ENCODE data around the gene PSMG3.

The PSMG3 gene

DNA sequence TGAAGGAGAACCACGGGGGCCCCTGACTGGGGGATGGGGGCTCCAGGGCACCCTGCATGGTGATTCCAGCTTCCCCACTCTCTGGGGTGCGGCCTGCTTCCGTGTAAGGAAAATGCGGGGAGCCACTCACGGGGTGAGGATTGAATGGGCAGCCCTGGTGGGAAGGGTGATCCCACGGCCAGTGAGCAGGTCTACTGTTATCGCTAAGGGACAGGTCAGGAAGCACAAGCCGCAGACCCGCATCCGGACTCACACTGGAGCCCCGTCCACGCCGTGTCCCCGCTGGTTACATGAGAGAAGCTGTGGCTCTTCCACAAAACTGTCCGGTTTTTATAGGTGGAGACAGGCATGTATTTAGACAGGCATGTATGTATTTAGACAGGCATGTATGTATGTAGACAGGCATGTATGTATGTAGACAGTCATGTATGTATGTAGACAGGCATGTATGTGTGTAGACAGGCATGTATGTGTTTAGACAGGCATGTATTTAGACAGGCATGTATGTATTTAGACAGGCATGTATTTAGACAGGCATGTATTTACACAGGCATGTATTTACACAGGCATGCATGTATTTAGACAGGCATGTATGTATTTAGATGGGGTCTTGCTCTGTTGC, 5.7 kb downstream of the PSMG3 start:
- no peak overlapping the region for H3K4me3 ChIP-seq (ENCODE audit: control insufficient read depth, low read depth, low read length)
- TF ChIP-seq CTCF (conservative IDR thresholded peaks at IDR 0.05; ENCODE audit: control insufficient read depth, insufficient read depth, low read depth, low read length): no peak
- DNase-seq (ENCODE audit: low read depth): no peak

DNA sequence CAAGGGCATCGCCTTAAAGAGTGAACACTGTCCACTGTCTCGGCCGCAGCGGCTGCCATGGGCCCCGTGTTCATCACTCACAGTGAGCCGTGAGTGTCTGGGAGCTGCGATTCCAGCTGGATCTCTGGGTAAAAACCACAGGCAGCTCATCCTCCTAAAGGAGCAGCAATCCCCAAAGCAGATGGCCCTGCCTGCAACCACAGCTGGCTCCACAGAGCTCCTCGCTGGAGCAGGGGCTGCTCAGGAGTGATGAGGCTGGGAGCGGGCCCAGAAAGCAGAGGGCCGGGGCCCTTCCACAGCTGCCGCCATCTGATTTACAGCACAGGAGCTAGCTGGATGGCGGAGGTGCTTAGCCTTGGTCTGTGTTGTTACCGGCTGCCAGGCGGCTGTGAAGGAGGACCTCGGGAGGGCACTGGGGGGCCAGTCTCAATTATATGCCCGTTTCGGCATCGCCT, 7.2 kb downstream of the PSMG3 start:
- no peak overlapping the region for H3K4me3 ChIP-seq (ENCODE audit: control insufficient read depth, low read depth, low read length)
- no peak for DNase-seq (ENCODE audit: low read depth)
- no peak for TF ChIP-seq CTCF (conservative IDR thresholded peaks at IDR 0.05; ENCODE audit: control insufficient read depth, insufficient read depth, low read depth, low read length)

GRCh38 chr7:1562116-1562515, 7.7 kb downstream of the PSMG3 start:
- DNase-seq (ENCODE audit: low read depth): no peak
- TF ChIP-seq CTCF (conservative IDR thresholded peaks at IDR 0.05; ENCODE audit: control insufficient read depth, insufficient read depth, low read depth, low read length): no peak
- H3K4me3 ChIP-seq (ENCODE audit: control insufficient read depth, low read depth, low read length): no peak overlapping the region

DNA sequence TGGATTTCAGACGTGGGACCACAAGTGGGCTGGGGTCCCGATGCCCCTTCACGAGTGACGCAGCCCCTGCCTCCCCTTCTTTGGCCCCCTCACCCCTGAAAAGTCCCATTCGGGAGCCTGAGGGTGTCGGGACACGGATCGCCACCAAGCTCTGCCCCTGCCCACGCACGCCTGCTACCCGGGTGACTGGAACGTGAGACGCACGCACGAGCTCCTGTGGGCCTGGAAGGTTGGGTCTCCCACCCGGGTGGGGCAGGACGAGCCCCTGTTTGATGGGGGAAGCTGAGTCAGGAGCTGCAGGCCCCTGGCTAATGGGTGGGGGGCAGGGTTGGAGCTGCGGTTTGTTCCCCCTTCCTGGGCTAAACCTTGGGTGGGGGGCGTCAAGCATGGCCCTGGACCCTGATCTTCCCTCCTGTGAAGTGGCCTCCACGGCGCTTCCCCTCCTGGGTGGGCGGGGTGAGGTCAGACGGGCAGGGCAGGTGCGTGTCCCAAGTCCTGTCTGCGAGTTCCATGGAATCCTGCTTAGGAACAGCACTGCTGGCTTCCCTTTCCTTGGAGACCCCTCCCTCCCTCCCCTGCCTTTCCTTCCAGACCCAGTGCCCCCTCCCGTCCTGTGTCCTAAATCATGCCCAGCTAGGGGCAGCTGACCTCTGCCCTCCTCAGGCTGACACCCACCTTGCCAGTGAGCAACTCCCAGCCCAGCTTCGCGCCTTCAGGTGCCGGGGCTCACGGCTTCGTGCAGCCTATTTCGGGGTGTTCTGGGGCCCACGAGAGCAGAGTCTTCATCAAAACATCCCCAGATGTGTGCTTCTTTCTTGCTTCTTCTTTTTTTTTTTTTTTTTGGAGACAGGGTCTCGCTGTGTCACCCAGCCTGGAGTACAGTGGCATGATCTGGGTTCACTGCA, 8.5 kb downstream of the PSMG3 start:
- no peak overlapping the region for H3K4me3 ChIP-seq (ENCODE audit: control insufficient read depth, low read depth, low read length)
- TF ChIP-seq CTCF (conservative IDR thresholded peaks at IDR 0.05; ENCODE audit: control insufficient read depth, insufficient read depth, low read depth, low read length): no peak
- no peak for DNase-seq (ENCODE audit: low read depth)

GRCh38 chr7:1560620-1561031, 9.2 kb downstream of the PSMG3 start:
- TF ChIP-seq CTCF (conservative IDR thresholded peaks at IDR 0.05; ENCODE audit: control insufficient read depth, insufficient read depth, low read depth, low read length): no peak
- DNase-seq (ENCODE audit: low read depth): no peak
- H3K4me3 ChIP-seq (ENCODE audit: control insufficient read depth, low read depth, low read length): no peak overlapping the region

DNA sequence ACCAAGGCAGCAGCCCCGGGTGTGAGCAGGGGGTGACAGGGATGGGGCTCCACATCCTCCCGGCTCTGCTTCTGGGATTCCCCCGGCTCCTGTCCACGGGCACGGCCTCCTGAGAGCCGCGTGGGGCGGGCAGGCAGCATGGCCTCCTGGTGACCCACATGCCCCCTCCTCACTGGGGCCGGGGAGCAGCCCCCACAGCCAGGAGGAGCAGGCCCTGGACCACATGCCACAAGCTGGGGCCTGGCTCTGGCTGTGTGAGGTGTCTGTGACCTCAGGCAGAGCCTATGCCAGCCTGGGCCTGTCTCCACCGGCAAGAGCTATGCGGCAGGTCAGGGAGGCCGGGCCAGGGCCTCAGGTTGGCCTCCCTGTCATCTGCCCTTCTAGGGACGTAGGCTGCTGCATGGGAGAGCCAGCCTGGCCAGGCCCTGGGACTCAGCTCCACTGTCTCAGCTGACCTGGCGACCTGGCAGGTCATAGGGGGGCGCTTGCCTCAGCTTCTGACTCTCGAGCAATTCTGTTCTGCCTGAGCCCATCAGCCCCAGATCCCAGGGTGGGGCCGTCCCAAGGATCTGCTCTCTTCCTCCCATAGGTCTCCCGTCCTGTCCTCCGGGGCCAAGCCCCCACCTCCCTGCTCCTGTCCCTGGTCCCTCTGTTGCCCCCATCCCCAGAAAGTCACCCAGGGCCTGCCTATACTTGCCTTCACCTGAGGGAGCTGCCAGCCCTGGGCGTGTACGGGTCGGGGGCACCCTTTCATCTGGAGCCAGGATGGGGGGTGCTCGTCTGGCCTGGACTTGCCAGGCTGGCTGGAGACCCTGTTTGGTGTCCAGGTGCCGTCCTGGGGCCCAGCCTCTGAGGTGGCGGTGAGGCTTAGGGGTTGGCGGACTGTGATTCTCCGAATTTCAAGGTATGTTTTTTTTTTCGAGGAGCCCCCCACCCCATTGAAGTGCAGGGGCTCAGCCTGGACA, 9.9 kb downstream of the PSMG3 start:
- no peak for TF ChIP-seq CTCF (conservative IDR thresholded peaks at IDR 0.05; ENCODE audit: control insufficient read depth, insufficient read depth, low read depth, low read length)
- DNase-seq (ENCODE audit: low read depth): no peak
- H3K4me3 ChIP-seq (ENCODE audit: control insufficient read depth, low read depth, low read length): no peak overlapping the region

All from fibroblast of mammary gland (primary cell).